ENCODE results near the gene FANCE.
A peak's percentile ranks its signal among the peaks of the same experiment; 100 is the strongest.

FANCE gene, protein sequence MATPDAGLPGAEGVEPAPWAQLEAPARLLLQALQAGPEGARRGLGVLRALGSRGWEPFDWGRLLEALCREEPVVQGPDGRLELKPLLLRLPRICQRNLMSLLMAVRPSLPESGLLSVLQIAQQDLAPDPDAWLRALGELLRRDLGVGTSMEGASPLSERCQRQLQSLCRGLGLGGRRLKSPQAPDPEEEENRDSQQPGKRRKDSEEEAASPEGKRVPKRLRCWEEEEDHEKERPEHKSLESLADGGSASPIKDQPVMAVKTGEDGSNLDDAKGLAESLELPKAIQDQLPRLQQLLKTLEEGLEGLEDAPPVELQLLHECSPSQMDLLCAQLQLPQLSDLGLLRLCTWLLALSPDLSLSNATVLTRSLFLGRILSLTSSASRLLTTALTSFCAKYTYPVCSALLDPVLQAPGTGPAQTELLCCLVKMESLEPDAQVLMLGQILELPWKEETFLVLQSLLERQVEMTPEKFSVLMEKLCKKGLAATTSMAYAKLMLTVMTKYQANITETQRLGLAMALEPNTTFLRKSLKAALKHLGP

DNA sequence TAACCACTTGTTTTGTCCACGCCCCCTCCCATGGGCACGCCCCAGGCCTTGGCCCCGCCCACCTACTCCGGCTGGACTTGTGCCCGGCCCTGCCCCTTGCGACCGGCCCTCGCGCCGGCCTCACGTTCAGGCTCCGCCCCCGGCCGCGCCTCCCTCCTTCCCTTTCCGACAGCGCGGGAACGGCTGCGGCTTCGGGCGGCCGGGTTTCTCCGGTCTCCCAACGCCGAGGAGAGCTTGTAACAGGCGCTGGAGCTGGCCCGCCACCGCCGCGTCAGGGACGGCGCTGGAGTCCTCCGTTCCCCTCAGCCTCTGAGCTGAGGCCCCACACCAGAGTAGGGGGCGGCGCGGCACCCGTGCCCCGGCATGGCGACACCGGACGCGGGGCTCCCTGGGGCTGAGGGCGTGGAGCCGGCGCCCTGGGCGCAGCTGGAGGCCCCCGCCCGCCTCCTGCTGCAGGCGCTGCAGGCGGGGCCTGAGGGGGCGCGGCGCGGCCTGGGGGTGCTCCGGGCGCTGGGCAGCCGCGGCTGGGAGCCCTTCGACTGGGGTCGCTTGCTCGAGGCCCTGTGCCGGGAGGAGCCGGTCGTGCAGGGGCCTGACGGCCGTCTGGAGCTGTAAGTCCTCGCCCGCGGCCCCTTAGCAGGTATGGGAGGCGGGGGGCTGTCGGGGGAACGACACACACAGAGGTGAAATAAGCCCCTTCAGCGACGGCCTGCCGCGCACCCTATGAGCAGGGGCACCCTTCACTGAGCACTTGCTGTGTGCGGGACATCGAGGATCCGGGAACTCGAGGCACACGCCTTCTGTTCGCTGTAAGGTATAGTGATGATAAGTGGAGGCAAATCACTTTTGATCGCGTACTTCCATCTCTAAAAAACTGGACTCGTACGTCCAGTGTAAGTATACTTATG lies at the start of gene FANCE:
Gene FANCE (plus strand): TSS at position 156 of the 908 bp plus-strand sequence. CDS start 208 bp downstream, at position 364.
- peak; percentile 92 for DNase-seq (ENCODE audit: low spot score)

DNA sequence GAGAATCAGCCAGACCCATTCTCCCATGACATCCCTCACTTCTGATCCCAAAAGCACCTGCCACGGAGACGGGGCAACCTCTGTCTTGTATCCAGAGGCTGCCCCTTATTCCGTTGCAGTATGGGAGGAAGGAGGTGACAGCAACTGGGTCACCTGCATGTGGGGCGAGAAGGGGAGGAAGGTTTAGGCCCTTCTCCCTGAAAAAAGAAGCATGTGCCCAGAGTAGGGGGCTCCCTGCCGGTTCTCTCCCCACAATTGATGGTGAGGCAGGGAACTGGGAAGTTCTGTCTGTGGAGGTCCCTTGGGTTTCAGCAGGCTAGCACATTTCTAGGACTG lies 49.3 kb upstream of the FANCE start:
- DNase-seq (ENCODE audit: low spot score): no peak

DNA sequence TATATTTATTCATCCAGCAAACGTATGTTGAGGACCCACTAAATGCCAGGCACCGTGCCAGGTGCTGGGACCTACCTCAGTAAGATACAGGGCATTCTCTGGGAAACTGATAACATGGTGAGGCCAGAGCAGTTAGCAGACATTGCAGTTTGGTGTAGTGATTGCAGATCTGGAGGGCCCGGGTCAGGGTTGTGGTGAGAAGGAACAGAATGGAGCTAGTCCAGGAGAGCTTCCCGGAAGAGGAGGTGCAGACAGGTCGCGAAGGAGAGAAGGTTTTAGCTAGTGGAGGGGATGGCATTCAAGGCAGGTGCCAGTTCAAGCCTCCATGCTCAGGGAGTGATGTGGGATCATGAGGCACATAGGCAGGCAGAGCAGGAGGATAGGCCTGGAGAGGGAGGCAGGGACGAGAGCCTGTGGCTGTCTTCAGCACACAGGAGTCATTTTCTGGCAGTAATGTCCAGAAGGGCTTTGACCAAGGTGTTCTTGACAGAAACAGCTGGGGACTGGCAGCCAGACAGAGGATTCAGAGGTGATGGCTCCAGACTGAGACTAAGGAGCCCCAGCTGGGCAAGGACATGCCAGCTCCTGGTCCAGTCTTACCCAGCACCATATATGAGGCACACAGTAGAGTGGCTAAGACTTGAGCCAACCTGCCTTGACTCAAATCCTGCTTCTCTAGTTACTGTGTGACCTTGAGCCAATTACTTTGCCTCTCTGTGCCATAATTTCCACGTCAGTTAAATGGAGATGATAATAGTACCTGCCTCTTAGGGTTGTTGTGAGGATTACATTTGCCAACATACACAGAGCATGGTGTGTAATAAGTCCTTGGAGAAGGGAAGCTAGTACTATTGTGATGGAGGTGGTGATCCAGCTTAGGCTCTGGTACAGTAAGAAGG lies 48.3 kb upstream of the FANCE start:
- DNase-seq (ENCODE audit: low spot score): no peak

DNA sequence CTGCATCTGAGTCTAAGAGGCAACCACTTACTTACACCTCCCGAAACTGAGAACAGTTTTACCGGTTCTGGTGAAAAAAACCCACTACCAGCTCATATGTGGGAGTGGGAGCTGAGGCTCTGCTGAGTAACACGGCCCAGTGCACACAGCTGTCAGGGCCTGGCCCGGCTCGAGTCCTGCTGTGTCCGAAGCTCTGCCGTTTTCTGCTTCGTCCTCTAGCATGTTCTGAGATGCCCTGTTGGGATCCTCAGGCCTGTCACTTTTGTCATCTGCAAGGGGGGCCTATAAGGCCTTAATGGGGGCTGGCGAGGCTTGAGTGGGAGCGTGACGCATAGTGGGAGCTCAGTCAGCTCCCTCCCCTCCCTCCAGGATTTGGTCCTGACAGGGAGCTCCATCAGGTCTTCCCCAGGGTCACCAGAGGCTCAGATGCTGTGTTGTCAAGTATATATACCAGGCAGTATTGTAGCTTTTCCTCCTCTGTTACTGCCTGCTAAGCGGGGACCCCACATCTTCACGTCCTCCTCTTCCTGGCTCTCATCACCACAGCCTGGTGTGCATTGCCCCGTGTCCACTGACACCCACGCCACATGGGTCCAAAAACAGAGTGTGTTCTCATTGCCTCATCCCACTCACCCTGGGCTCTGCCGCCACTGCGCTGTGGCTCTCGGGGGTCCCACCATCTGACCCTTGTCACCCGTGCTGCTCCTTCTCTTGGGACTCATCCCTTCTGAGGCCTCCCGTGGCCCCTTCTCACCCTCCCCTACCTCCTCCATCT lies 45.2 kb upstream of the FANCE start:
- no peak for DNase-seq (ENCODE audit: low spot score)

DNA sequence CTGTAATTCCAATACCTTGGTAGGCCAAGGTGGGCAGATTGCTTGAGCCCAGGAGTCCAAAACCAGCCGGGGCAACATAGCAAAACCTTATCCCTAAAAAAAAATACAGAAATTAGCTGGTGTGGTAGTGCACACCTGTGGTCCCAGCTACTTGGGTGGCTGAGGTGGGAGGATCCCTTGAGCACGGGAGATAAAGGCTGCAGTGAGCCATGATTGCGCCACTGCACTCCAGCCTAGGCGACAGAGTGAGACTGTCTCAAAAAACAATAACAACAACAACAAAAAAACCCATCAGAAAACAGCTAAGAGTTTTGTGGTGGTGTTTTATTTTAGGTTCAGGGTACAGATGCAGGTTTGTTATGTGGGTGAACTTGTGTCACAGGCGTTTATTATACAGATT lies 42.9 kb upstream of the FANCE start:
- DNase-seq (ENCODE audit: low spot score): no peak

DNA sequence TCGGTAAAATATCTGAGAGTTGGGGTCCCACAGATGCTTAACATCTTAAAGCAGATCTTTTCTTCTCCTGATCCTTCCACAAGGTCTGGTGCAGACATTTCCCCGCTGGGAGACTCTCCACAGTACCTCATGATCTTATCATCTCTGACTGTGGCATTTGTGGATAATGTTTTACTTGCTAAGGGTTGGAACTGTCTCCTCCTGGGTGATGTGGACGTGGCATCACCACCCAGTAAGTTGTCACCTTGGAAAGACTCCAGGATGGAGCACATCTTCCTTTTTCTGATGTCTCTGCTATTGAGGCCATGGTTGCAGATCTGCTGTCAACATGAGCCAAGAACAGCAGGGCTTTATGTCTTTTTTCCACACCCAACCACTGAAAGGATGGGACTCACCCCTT lies 42.0 kb upstream of the FANCE start:
- DNase-seq (ENCODE audit: low spot score): no peak

DNA sequence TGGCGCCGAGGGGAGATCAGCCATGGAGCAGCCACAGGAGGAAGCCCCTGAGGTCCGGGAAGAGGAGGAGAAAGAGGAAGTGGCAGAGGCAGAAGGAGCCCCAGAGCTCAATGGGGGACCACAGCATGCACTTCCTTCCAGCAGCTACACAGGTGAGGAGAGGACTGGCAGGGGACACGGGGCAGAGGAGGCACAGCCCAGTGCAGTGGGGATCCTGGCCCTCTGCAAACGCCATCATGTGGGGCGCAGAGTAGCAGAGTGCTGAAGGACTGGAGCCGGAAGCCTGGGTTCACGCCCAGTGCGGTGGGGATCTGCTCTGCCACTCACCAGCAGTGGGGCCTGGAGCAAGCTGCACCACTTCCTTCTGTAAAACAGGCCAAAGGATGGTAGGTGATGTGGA lies 41.1 kb upstream of the FANCE start:
- DNase-seq (ENCODE audit: low spot score): no peak

DNA sequence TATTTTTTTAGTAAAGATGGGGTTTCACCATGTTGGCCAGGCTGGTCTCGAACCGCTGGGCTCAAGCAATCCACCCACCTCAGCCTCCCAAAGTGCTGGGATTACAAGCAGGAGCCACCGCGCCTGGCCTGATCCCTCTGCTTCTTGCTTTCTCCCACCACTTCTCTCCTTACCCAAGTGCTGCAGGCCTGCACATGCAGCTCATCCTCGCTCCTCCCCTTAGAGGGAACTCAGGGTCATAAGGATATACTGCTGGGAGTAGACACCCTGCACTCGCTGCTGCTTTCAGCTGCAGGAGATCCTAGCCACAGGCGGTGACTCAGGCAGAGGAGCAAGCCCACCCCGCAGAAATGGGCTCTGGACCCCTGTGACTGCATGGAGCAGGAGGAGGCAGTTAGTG lies 40.0 kb upstream of the FANCE start:
- no peak for DNase-seq (ENCODE audit: low spot score)

DNA sequence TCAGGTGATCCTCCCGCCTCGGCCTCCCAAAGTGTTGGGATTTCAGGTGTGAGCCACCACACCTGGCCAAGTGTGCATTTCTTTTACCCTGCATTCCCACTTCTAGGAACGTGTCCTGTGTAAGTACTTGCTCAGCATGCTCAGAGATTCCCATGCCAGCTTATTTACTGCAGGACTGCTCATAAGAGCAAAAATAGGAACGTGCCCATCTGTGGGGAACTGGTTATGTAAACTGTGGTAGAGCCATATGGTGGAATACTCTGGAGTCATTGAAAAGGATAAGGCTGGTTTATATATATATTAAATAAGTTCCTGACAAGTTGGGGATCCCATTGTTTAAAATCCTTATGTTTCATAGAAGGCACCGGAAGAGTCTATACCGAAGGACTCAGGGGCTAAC lies 38.2 kb upstream of the FANCE start:
- DNase-seq (ENCODE audit: low spot score): no peak

DNA sequence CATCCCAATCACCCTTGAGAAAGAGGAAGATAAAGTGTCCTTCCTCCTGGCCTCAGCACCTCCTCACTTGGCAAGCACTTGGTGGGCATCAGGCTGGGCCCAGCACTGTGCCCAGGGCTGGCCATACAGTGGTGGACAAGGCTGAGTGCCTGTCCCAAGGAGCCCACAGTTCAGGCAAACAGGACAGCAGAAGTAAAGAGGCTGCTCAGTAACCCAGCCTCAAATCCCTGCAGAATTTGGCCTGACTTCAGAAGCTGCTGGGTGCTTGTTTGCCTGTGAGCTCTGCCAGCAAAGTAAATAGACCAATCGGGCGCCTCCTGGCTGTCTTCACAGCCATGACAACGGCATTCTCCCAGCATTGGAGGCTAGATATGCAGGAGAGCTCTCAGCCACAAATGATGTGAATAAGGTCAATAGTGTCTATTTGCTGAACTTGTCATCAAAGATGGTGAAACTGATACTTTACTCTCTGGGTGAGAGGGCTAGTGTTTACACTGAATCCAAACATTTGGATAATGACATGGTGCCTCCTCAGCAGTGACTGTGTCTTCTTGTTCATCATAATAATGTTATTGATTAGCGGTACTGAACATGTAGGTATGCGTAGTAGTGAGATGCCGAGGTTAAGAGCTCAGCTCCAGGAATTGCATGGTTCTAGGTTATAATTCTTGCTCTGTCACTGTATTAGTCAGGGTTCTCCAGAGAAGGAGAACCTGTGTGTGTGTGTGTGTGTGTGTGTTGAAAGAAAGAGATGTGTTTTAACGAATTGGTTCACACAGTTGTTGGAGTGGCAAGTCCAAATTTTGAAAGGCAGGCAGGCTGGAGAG lies 36.9 kb upstream of the FANCE start:
- peak; percentile 29 for DNase-seq (ENCODE audit: low spot score)

DNA sequence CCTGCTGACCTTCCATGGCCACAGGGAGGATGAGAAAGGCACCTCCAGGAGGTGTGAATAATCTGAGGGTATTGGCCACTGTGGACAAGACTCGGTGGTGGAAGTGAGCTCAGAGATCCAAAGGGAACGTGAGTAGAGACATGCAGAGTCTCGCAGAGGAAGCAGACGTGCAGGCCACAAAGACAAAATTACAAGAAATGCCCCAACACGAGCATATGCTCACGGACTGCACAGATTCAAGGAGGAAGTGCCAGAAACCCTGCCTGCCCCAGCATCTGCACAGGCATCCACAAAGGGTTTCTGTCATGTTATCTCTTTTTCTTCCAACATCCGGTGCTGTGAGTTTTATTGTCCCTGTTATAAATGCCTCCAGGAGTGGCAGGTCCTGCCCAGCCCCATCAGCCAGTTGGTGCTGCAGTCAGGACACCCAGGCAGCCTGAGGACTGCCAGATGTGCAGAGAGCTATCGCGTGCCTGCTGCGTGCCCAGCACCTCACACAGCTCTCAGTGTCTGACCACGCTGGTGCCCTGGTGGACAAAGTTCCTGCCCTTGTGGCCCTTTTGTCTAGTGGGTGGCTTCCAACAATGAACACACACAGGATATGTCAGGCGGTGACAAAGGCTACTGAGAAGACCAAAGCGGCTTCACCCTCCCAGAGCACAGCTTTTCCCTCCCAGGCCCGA lies 34.0 kb upstream of the FANCE start:
- DNase-seq (ENCODE audit: low spot score): no peak

DNA sequence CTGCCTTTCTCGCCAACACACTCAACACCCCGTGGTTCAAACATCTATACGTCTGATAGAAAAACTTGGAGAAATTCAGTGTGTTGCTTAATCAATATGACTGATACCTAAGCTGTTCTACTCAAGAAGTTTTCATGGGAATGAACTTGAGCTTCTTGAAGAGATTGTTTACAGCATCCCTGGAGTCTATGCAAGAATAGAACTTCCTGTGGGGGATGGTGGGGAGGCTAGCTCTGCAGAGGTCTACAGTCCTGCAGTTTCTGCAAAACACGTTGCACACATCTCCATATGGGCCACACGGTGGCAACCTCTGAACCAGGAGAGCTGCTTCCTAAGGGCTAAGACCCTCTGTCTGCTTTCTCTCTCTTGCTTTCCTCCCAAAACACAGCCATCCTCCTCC lies 32.7 kb upstream of the FANCE start:
- no peak for DNase-seq (ENCODE audit: low spot score)

DNA sequence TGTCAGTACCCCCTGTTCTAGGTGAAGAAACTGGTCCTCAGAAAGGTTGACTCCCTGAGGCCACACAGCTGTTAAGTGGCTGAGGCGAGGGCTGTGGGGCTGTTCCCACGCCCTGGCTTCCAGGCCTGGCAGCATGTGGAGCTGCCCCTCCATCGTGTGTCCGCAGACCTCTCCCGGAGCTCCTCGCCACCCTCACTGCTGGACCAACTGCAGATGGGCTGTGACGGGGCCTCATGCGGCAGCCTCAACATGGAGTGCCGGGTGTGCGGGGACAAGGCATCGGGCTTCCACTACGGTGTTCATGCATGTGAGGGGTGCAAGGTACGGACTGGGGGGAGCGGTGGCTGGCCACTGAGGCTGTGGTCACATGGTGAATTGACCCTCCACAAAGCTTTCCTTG lies 32.2 kb upstream of the FANCE start:
- no peak for DNase-seq (ENCODE audit: low spot score)

DNA sequence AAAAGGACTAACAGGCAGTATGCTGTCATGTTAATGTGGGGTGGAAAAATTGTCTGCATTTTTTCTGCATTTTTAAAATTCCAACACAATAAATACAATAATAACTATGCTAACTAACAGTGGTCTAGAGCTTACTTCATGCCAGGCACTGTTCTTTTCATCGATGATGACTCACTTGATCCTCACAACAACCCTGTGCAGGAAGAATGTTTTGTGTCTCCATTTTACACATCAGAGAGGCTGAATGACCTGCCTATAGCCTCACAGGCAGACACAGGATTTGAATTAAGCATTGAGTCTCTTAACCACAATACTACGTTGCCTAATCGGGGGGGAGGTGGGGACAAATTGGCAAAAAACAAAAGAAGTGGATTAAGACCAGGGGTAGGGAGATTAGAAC lies 26.9 kb upstream of the FANCE start:
- no peak for DNase-seq (ENCODE audit: low spot score)

DNA sequence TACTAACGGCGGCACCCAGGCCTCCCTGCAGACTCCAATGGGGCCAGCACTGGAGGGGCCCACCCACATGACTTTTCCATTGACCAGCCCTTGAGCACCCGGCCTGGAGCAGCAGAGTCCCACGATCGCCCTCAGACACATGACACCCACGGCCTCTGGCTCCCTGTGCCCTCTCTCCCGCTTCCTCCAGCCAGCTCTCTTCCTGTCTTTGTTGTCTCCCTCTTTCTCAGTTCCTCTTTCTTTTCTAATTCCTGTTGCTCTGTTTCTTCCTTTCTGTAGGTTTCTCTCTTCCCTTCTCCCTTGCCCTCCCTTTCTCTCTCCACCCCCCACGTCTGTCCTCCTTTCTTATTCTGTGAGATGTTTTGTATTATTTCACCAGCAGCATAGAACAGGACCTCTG lies 26.1 kb upstream of the FANCE start:
- DNase-seq (ENCODE audit: low spot score): no peak

DNA sequence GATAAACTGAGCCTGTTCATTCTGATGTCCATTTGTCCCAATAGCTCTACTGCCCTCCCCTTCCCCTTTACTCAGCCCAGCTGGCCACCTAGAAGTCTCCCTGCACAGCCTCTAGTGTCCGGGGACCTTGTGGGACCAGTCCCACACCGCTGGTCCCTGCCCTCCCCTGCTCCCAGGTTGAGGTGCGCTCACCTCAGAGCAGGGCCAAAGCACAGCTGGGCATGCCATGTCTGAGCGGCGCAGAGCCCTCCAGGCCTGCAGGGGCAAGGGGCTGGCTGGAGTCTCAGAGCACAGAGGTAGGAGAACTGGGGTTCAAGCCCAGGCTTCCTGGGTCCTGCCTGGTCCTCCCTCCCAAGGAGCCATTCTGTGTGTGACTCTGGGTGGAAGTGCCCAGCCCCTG lies 24.7 kb upstream of the FANCE start:
- no peak for DNase-seq (ENCODE audit: low spot score)

DNA sequence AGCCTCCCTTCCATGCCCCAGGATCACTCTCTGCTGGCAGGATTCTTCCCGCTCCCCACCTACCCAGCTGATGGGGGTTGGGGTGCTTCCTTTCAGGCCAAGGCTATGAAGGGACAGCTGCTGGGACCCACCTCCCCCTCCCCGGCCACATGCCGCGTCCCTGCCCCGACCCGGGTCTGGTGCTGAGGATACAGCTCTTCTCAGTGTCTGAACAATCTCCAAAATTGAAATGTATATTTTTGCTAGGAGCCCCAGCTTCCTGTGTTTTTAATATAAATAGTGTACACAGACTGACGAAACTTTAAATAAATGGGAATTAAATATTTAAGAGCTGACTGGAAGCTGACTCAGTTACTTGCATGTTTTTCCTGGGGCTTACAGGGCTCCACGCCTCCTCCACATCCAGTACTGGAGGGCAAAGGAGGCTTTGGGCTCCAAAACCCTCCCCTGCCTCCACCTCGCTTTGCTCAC lies 24.3 kb upstream of the FANCE start:
- no peak for DNase-seq (ENCODE audit: low spot score)

DNA sequence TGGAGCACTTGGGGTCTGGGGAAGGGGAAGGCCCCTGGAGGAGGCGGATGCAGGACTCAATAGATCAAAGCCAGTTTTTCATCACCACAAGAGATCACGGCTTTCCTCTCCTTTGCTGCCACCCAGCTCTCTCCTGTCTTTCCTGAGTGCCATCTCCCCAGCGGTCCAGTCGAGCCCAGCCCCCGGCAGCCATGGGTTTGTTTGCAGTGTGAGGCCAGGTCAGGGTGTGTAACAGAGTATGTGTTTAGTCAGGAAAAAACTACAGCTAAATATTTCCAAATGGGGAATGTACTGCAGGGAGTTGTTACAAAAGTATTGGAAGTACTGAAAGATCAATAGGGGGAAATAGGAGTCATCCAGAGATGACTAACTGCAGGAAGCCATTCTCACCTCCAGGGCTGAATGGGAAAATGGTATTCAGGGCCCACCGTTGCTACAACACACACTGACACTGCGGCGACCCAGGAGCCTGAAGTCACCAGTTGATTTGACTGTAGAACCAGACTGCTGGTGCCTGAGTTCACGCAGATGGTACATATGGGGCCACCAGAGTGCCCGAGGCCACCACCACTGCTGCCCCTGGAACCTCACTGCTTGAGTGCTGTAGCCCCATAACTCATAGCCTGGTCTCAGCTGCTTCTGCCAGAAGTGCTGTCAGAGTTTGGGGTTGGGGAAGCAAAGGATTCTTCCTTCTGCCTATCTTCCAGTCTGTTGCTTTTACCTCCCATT lies 23.6 kb upstream of the FANCE start:
- DNase-seq (ENCODE audit: low spot score): no peak

DNA sequence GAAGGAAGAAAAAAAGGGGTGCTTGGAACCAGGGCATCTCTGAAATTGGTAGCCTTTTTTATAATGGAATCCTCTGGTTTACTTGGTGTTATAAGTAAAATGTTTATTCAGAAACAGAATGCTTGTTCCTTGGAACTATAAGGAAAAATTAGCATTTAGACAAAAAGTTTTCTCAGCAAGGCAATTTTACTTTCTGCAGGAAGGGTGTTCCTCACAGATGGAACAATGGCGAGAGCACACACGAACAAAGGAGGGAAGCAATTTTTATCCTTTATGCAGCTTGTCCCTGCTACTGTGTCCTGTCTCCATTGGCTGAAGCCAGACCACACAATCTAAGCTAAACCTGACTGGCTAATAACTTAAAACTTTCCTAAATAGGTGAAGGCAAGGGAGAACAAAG lies 22.7 kb upstream of the FANCE start:
- DNase-seq (ENCODE audit: low spot score): no peak

Measured in CD4-positive, alpha-beta T cell treated with Interleukin-15 for 4 hours (primary cell).